Subcutaneous abdominal adipose tissue (tissue), 5 donors: Measurements from ENCODE around the gene SLC5A5.

ENCODE experiments used
- H3K27ac ChIP-seq: one replicate; pipeline ENCODE4 v1.7.0; 2013; ENCODE audit warnings: low read depth, mild to moderate bottlenecking, inconsistent platforms, low read length, moderate library complexity
- H3K27me3 ChIP-seq, 5 donors: one replicate each; pipeline ENCODE4 v1.7.0; 2013; ENCODE audit warnings: low read length in 5 of 5, inconsistent platforms in 1 of 5; ENCODE audit not compliant: control insufficient read depth in 5 of 5, insufficient read depth in 4 of 5
- H3K36me3 ChIP-seq, 5 donors: one replicate each; pipeline ENCODE4 v1.7.0; 2013; ENCODE audit warnings: low read length in 5 of 5; ENCODE audit not compliant: control insufficient read depth in 5 of 5, insufficient read depth in 5 of 5
- H3K4me1 ChIP-seq, 5 donors: one replicate each; pipeline ENCODE4 v1.7.0; 2013; ENCODE audit warnings: low read length in 5 of 5, mild to moderate bottlenecking in 3 of 5, moderate library complexity in 1 of 5; ENCODE audit not compliant: control insufficient read depth in 5 of 5, insufficient read depth in 5 of 5
- H3K4me3 ChIP-seq, 5 donors: one replicate each; pipeline ENCODE4 v1.7.0; 2013; ENCODE audit warnings: low read length in 5 of 5, low read depth in 1 of 5
- H3K9ac ChIP-seq, 5 donors: one replicate each; pipeline ENCODE4 v1.7.0; 2013; ENCODE audit warnings: low read length in 5 of 5, mild to moderate bottlenecking in 4 of 5, moderate library complexity in 3 of 5
- H3K9me3 ChIP-seq, 5 donors: one replicate each; pipeline ENCODE4 v1.7.0; 2013; ENCODE audit warnings: low read length in 5 of 5; ENCODE audit not compliant: control insufficient read depth in 5 of 5
- donor health status: healthy.
- donor health status: healthy.
- donor health status: healthy.
- donor health status: healthy.
- donor health status: healthy.

SLC5A5 gene

GRCh38 chr19:17846146-17846545 is 25.6 kb upstream of the SLC5A5 start:
- peaks cover 3 to 18% (median 8%) of the 10 kb centered on the region in 5 donors for H3K27me3 ChIP-seq
- H3K27ac ChIP-seq: no peak overlapping the region
- H3K36me3 ChIP-seq: peaks cover 0 to 3% (median 0%) of the 10 kb centered on the region in 5 donors
- H3K4me3 ChIP-seq: no peak overlapping the region
- H3K4me1 ChIP-seq: peaks cover 0 to 35% (median 14%) of the 10 kb centered on the region in 5 donors
- no peaks in the 10 kb centered on the region for H3K9me3 ChIP-seq
- H3K9ac ChIP-seq: no peak overlapping the region

GRCh38 chr19:17847538-17848366 is 24.0 kb upstream of the SLC5A5 start, which contains the start of gene JAK3:
JAK3 (minus strand) TSS chr19:17847982; CDS start chr19:17844417, 3,565 bp downstream.
- Histone ChIP-seq H3K27me3 (peaks cover 0 to 11% (median 4%) of the 10 kb centered on the region in 5 donors), H3K27ac (peak within 1 kb of the TSS; percentile 54), H3K36me3 (no peaks in the 10 kb centered on the region), H3K9me3 (no peaks in the 10 kb centered on the region), H3K4me3 (peak within 1 kb of the TSS in 3 of 5 donors; percentile 36 to 61 (median 53)), H3K4me1 (peaks cover 0 to 23% (median 6%) of the 10 kb centered on the region in 5 donors), H3K9ac (peak within 1 kb of the TSS in 3 of 5 donors; percentile 39 to 54 (median 47))

DNA sequence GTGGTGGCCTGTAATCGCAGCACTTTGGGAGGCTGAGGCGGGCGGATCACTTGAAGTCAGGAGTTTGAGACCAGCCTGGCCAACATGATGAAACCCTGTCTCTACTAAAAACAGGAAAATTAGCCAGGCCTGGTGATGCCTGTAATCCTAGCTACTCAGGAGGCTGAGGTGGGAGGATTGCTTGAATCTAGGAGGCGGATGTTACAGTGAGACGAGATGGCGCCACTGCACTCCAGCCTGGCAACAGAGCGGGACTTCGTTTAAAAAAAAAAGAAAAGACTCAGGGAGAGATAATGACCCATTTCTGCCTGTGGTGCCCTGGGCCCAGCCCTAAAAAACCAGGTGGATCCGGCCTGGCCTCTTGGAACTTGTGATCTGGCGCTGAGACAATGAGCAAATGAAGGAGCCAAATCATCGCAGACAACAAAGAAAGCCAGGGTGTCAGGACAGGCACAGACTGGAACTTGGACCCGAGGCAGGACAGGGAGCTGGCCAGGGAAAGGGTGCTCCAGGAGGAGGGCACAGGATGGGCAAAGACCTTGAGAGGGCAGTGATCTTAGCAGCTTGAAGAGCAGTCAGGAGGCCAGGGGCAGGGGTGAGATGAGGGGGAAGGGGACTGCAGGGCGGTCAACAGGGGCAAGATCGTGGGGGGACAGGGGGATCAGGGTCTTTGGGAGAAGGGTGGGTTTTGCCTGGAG is 23.0 kb upstream of the SLC5A5 start:
- peaks cover 0 to 19% (median 6%) of the 10 kb centered on the region in 5 donors for H3K4me1 ChIP-seq
- H3K9ac ChIP-seq: peak overlapping the region in 1 of 5 donors; percentile 39
- H3K27me3 ChIP-seq: peaks cover 0 to 4% (median 3%) of the 10 kb centered on the region in 5 donors
- H3K9me3 ChIP-seq: no peaks in the 10 kb centered on the region
- H3K36me3 ChIP-seq: no peaks in the 10 kb centered on the region
- no peak overlapping the region for H3K4me3 ChIP-seq
- peak overlapping the region; percentile 54 for H3K27ac ChIP-seq

DNA sequence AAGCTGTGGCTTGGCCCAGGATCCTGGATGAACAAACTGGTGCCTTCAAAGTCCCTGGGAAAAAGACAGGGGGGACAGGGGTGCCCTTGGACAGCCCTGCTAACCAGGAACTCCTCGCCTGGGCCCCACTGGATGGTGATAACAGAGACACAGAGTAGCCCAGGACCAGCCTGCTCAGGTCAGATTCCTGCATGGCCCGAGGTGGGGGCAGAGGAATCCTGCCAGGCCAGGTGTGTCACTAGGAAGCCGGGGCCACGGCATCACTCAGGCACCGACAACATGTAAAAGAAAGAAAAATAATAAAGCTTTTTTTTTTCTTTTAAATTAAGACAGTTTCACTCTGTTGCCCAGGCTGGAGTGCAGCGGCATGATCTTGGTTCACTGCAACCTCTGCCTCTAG is 17.7 kb upstream of the SLC5A5 start:
- Histone ChIP-seq H3K4me1 (peaks cover 0 to 11% (median 2%) of the 10 kb centered on the region in 5 donors), H3K9ac (no peak overlapping the region), H3K9me3 (no peaks in the 10 kb centered on the region), H3K36me3 (no peaks in the 10 kb centered on the region), H3K27me3 (no peaks in the 10 kb centered on the region), H3K27ac (no peak overlapping the region), H3K4me3 (no peak overlapping the region)

DNA sequence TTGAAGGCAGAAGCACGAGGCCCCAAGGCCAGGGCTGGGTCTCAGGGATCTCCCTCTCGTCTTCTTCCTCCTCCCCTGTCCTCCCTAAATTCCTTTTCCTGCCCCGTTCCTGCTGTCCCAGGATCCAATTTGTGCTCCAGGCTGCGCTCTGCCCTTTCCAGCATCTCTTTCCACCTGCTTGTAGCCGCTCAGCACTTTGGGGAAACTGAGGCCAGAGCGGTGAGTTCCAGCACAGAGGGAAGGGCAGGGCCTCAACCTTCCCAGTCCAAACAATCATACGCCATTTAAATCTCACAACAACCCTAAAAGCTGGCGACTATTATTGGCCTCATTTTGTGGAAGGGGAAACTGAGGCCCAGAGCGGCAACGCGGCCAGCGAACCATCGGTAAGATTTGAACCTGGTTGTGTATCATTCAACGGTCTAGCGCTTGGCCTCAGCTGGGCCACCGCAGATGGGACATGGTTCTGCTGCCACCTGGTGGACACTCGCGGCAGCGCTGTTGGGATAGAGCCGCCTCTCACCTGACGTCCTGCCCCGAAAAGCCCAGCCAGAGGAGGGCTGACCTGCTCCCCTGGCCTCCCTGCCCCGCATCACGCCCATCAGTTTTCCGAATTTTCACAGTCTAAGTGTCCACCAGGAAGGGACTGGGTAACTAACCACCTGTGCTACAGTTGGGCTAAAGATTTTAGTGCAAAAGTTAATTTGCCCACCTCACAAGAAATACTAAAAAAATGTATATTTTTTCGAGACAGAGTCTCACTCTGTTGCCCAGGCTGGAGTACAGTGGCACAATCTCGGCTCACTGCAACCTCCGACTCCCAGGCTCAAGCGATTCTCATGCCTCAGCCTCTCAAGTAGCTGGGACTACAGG is 16.2 kb upstream of the SLC5A5 start:
- H3K4me1 ChIP-seq: peaks cover 3 to 13% (median 10%) of the 10 kb centered on the region in 5 donors
- H3K27ac ChIP-seq: no peak overlapping the region
- H3K9ac ChIP-seq: no peak overlapping the region
- no peaks in the 10 kb centered on the region for H3K27me3 ChIP-seq
- H3K9me3 ChIP-seq: no peaks in the 10 kb centered on the region
- no peak overlapping the region for H3K4me3 ChIP-seq
- no peaks in the 10 kb centered on the region for H3K36me3 ChIP-seq

GRCh38 chr19:17859533-17860330 is 12.0 kb upstream of the SLC5A5 start, which contains the start of gene RPL18A:
RPL18A (plus strand) TSS chr19:17859910; CDS start chr19:17859957, 47 bp downstream.
- H3K27me3 ChIP-seq: no peaks in the 10 kb centered on the region
- H3K27ac ChIP-seq: peak within 1 kb of the TSS; percentile 77
- H3K9ac ChIP-seq: peak within 1 kb of the TSS; percentile 89 to 99 (median 97)
- H3K36me3 ChIP-seq: peaks cover 0 to 35% (median 34%) of the 10 kb centered on the region in 5 donors
- H3K4me1 ChIP-seq: peaks cover 8 to 25% (median 24%) of the 10 kb centered on the region in 5 donors
- peak within 1 kb of the TSS; percentile 97 to 100 (median 98) for H3K4me3 ChIP-seq
- no peaks in the 10 kb centered on the region for H3K9me3 ChIP-seq

DNA sequence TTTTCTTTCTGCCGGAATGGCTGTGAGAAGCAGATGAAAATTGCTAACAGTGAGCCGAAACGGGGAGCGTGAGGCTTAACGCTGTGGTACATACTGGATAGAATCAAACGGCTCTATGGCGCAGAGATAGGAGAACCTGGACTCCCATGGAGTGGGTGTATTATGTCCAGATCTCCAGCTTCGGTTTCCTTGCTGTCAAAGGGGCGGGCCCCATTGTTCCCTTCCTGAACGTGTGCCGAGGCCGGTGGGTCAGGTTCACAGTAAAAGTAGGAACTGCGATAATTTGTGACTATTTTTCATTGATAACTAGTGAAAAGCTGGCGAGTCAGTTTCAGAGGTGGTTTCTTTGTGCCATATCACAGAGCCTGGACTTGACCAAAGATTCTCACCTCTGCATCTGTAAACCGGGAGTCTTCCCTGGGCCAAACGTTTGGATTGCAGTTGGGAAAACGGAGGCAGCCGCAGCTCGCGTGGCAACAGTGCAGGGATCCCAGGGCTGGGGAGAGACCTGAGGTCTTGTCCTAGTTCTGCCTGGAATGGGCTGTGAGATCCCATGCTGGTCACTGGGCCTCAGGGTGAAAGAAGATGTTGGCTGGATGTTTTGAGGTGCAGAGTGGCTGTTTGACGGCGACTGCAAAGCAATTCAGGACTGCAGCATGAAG is 11.3 kb upstream of the SLC5A5 start:
- Histone ChIP-seq H3K27ac (peak overlapping the region; percentile 77), H3K4me1 (peaks cover 8 to 25% (median 24%) of the 10 kb centered on the region in 5 donors), H3K9me3 (no peaks in the 10 kb centered on the region), H3K9ac (peak overlapping the region; percentile 89 to 99 (median 97)), H3K4me3 (peak overlapping the region; percentile 97 to 100 (median 98)), H3K36me3 (peaks cover 0 to 42% (median 42%) of the 10 kb centered on the region in 5 donors), H3K27me3 (no peaks in the 10 kb centered on the region)

DNA sequence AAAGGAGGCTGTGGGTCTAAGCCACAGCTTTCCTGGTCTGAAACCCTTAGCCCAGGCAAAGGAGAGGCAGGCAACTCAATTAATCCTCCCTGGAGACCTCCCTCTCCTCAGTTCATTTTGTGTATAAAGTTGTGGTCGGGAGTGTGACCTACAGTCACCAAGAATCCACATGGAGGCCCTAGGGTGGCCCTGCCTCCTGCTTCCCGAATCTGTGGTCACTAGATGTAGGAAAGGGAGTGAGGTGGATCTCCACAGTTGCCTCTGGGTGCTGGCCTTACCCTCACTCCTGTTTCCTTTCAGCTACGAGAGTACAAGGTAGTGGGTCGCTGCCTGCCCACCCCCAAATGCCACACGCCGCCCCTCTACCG is 10.8 kb upstream of the SLC5A5 start:
- H3K27ac ChIP-seq: peak overlapping the region; percentile 77
- H3K4me3 ChIP-seq: peak overlapping the region; percentile 97 to 100 (median 98)
- H3K27me3 ChIP-seq: no peaks in the 10 kb centered on the region
- H3K9ac ChIP-seq: peak overlapping the region; percentile 89 to 99 (median 97)
- H3K36me3 ChIP-seq: peaks cover 0 to 47% (median 46%) of the 10 kb centered on the region in 5 donors
- peaks cover 8 to 25% (median 24%) of the 10 kb centered on the region in 5 donors for H3K4me1 ChIP-seq
- H3K9me3 ChIP-seq: no peaks in the 10 kb centered on the region
